Stimulated activated CD8-positive, alpha-beta memory T cell treated with anti-CD3 and anti-CD28 coated beads, Interleukin-2, amount 100 ng/mL, for 48 hours (primary cell): ENCODE results near the gene TAGLN2.

ENCODE experiments used
- DNase-seq, 2 donors: peaks; one replicate each; pipeline ENCODE4 v3.0.0-alpha.2; 2020; ENCODE audit warnings: low read depth in 2 of 2

The TAGLN2 gene

DNA sequence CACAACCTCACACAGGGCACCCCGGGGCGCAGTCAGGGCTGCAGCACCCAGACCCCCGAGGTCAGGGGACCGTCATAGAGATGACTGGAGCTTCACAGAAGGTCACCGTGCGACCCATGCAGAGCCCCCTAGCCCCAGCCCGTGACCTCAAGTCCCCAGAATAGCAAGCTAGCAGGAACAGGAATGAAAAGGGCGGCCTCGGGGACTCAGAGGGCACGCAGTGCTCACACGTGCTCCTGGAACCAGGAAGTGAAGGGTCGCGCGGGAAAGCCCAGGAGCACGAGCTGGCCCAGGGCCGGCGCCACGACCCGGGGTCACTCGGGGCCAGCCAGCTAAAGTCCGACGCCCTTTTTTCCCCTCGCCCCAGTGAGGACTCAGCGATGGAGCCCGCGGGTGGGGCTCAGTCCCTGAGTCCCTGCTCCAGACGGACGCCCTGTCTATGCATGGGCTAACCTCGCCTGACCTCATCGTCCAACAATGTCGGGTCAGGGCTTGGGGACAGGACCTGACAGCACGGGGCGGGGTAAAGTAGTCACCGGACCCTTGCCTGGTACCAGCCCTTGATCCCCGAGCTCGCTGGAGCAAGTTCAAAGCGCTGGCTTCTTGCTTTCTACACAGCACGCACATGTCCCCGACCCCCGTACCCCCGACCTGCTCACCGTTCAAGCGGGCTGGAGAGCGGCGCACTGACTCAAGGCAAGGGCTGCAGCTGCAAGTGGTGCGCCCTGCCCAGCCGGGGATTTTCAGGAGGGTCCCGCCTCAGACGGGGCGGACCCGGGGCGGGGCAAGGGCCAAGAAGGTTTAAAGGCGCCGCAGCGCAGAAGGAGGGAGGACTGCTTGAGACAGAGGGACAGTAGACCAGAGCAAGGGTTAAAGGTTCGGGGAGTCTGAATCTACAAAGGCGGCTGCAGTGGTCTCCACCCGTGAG is at the start of gene TAGLN2:
TAGLN2 (minus strand) TSS at position 717 of the 928 bp plus-strand sequence. CDS start 4,998 bp downstream, outside the sequence.
- peak; percentile 87 to 89 for DNase-seq

DNA sequence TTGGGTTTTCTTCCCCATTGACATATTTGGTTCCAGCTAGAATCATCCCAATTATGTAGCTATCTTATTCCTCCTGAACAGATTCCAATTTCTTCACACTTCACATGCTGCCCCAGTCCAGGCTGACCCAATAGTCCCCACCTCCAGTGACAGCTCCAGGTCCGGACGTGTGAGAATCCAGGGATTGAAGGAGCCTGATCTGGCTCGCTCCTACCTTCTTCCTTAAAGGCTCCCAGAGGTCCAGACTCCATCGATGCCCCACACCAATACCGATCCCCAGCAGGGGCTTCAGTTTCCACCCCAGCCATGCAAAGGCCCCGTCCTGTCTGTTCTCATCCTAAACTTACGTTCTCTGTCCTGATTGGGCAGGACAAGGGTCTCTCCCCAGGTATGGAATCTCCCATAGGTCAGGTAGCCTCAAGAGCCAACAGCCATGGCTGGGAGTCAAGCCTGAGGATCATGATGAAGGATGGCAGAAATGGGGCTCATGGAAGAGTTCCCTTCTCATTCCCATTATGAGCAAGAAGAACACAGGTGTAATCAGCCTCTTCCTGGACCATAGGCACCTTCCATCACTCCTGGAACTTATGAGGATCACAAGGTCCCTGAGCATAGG is 49.2 kb upstream of the TAGLN2 start:
- no peak for DNase-seq

- DNase-seq = no peak
Observed at GRCh38 chr1:159973350-159973940, 48.1 kb upstream of the TAGLN2 start.

- no peak for DNase-seq
Observed at GRCh38 chr1:159972443-159973205, 47.3 kb upstream of the TAGLN2 start.

DNA sequence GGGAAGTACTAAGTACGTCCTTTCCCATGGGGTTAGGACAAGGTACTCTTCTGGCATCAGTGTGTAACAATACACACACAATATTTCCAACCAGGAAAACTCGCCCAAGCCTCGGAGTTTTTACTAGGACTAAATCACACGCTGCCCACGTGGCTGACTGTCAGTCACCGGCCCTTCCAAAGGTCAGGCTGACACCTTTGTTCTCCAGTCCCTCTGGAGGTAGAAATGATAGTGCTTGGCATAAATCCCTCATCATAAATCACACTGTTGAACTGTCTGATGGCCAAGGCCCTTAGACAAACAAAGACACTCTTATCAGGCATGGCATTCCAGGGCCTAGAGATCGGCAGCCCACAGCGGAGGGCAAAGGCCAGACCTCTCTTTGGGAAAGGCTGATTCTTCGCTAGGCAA is 45.6 kb upstream of the TAGLN2 start:
- DNase-seq = no peak

DNA sequence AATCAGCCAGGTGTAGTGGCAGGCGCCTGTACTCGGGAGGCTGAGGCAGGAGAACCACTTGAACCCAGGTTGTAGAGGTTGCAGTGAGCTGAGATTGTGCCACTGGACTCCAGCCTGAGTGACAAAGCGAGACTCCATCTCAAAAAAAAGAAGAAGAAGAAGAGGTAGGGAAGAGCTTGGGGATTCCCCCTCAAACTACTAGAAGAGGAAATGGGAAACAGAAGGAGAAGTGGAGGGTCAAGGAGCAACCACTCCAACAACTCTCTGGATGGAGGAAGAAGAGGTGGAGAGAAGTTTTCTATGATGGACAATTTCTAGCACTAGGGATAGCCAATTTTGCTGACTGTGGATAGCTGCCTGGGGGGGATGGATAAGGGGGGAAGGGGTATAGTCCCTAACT is 43.6 kb upstream of the TAGLN2 start:
- no peak for DNase-seq

- no peak for DNase-seq
Observed at GRCh38 chr1:159965263-159965662, 40.0 kb upstream of the TAGLN2 start.

- no peak for DNase-seq
Observed at GRCh38 chr1:159964144-159964543, 38.8 kb upstream of the TAGLN2 start.

GRCh38 chr1:159962176-159962575 is 36.9 kb upstream of the TAGLN2 start:
- no peak for DNase-seq

DNA sequence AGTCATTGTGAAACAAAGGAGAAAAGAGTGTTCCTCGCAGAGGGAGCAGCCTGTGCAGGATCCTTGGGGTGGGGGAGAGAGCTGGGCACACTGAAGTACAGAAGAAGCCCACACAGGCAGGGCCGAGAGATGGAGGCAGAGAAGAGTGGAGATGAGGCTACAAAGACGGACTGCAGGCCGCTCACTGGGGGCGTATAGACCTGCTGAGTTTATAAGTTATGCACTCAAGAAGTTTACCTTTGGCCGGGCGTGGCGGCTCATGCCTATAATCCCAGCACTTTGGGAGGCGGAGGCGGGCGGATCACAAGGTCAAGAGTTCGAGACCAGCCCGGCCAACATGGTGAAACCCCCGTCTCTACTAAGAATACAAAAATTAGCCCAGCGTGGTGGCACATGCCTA is 36.3 kb upstream of the TAGLN2 start:
- DNase-seq = no peak

DNA sequence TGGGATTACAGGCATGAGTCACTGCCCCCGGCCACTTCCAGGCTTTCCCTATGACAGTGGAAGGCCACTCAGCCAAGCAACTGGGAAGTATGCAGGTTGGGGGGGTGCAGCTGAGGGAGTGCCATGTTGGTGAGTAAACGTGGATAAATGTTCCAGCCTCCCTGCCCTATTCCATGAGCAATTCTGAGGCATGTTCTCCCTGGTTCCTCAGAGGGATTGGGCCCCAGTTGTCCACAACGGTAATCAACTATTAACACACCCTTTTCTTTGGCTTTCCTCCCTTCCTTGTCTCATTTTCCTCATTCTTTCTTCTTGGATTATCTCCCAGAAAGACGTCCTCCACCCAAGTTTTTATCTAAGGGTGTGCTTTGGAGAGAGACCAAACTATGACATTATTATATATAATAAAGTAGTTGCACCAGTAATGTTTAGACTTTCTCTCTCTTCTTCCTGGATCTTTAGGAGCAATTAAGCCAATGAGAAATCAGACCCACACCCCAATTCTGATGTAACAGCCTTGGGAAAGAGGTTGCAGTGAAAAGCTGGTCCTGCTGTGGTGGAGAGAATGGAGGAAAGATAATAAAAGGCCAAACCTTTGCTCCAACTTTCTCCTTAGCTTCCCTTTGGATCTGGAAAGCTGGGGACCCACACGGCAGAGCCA is 35.5 kb upstream of the TAGLN2 start:
- no peak for DNase-seq

DNA sequence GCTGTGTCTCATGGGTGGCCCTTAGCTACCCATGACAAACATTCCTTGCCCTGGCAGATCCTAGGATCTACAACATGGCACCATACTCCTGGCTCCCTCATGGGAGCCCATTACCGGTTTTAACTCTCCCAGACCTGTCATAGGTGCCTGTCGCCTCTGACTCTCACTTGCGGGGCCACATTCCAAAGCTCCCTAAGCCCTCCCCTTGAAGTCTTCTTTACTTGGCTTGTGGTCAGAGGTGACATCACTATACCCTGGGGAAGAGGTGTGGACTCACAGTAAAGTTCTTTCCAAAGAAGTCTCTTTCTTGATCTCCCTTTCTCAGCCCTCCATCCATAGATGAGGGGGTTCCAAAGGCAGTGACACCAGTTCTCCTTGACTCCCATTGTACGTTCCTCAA is 34.1 kb upstream of the TAGLN2 start:
- no peak for DNase-seq

DNA sequence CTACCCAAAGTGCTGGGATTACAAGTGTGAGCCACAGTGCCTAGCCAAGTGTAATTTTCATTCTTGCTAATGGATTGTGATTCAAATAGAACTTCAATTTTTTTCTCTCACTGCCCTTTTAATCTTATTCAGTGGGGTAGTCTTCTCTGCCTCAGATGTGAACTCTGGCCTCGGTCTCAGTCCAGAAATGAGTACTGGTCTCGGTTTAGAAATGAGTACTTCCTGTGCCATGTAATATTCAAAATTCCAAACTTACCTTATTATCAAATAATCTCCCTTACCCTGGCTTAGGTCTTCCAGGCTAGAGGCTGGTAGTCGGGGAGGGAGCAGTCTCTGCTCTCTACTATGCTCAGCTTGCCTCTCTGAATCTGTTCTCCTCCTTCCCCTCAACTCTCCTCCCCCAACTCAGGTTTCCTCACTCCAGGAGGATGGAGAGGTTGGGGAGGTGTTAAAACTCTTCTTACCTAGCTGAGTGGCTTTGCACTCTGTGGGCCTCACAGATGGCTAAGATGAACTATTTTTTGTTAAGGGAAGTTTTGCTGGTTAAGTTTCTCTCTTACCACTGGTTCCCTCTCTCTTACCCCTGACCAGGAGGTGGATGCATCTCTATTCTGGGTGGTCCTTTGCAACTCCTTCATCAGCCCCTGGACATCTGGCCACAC is 33.5 kb upstream of the TAGLN2 start:
- no peak for DNase-seq

DNA sequence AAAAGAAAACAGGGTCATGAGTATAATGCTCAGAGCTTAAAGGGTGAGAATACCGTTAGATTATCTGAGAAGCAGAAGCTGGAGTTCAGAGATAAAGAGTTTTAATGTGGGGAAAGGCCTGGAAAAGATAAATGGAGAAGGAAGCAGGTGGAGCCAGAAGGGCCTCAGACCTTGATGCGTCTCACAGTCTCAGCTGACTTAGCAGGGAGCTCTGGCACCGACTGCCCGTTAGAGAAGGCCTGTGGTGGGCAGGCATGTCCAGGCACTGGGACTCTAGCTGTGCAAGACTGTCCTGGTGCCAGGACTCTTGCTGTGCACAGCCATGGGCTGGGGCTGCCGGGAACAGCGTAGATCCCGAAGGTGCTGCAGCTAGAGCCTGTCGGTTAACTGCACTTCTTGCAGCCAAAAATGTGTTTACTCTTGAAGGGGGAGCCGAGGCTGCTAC is 32.5 kb upstream of the TAGLN2 start:
- no peak for DNase-seq

DNA sequence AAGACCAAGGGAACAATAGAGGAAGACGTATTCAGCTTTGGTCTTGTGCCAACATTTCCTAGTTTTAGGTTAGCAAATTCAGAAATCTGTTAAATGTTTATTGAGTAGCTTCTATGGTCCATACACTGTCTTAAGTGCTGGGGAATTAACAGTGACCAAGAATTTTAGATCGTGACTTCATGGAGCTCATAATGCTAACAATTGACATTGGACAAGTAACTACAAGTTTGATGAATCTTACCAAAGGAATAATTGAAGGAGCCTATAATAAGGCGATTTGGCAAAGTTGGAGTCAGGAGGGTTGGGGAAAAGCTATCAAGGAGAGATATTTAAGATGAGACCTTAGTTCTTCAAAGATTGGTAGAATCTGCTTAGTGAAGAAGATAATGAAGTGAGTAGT is 30.1 kb upstream of the TAGLN2 start:
- no peak for DNase-seq

DNA sequence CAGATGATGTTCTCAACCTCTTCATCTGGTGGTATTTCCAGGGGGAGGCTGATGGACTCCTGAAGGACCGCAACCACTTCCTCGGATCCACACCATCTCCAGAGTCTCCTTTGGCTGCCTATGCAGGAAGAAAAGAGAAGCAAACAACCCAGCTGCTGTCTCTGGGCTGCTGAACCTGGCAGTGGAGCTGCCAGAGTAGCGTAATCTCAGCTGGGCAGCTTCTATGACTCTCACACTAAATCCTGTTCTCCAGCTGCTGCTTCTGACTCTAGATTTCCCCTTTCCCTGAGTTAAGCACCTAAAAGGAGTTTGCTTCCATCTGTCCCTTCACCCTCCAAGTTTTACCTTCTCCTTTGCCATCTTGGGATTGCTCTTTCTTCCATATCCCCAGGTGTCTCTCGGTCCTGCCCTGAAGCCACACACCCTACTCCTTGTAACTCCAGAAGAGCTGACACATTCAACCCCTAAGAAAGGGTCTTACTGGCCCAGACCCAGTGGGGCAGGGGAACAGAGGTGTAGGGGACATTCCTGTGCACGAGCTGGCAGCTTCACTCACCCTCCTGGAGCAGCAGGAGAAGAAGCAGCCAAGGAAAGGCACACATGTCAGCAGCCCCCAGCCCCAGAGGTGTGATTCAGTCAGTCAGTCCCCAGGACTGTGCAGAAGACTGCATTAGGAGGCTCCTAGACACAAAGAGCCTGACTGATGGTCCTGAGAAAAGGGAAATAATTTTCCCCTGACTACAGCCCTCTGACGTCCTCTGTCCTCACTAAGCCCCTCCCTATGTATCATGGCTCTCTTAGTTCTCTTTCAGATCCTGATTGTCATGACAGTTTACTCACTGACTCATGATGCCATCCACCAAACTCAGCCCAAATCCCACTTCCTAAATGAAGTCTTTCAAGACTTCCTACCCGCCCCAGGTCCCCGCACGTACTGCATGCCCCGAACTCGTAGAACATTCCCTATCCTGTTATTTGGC is 28.5 kb upstream of the TAGLN2 start, which contains the start of gene SLAMF9:
SLAMF9 (minus strand) TSS at position 702 of the 980 bp plus-strand sequence; CDS start at position 602, 100 bp downstream.
- DNase-seq = no peak

DNA sequence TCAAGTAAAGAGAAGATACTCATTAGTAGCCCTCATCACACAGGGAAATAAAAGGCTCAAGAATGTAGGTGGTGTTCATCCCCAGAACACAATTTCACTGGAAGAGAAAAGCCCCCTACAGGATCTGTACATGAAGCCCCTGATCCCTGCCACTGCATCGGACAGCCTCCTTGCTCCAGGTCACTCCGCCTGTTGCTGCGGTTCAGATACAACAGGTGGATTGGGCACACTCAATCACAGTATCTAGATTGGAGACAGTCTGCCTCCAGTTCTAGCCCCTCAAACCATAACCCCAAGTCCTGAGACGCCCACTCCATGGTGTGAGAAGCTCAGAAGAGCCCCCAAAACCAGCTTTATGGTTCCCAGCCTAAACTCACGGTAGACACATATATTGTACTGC is 27.6 kb upstream of the TAGLN2 start:
- DNase-seq = no peak

- DNase-seq = no peak
Observed at GRCh38 chr1:159951551-159951950, 26.2 kb upstream of the TAGLN2 start.

- DNase-seq = no peak
Observed at GRCh38 chr1:159951016-159951415, 25.7 kb upstream of the TAGLN2 start.
